Stimulated activated CD8-positive, alpha-beta memory T cell treated with anti-CD3 and anti-CD28 coated beads, Interleukin-15, amount 100 ng/mL, for 48 hours (primary cell): ENCODE results near the gene ASNSD1.
A peak's percentile ranks its signal among the peaks of the same experiment; 100 is the strongest.
"Not testable (repeated sequence)": the region's sequence is repeated elsewhere in the genome, so short reads cannot be mapped to it uniquely, and the experiment has no call there.

Experiments used
- DNase-seq, 2 donors: peaks; one replicate each; pipeline ENCODE4 v3.0.0-alpha.2; 2020; ENCODE audit warnings: low read depth in 2 of 2

Gene ASNSD1

GRCh38 chr2:189646521-189646920, 14.7 kb upstream of the ASNSD1 start:
- DNase-seq = no peak

GRCh38 chr2:189648846-189649509, 12.3 kb upstream of the ASNSD1 start:
- DNase-seq = no peak

GRCh38 chr2:189651284-189651683, 10.0 kb upstream of the ASNSD1 start:
- no peak for DNase-seq

GRCh38 chr2:189653464-189653863, 7.8 kb upstream of the ASNSD1 start:
- not testable (repeated sequence) for DNase-seq

GRCh38 chr2:189654641-189655040, 6.6 kb upstream of the ASNSD1 start:
- no peak for DNase-seq

- no peak for DNase-seq
Observed at GRCh38 chr2:189657867-189658266, 3.4 kb upstream of the ASNSD1 start.

- DNase-seq = no peak
Observed at GRCh38 chr2:189658306-189659212, 2.7 kb upstream of the ASNSD1 start.

GRCh38 chr2:189659734-189660133, 1.5 kb upstream of the ASNSD1 start:
- no peak for DNase-seq

- DNase-seq = no peak
Observed at GRCh38 chr2:189660803-189661147, 484 bp upstream of the ASNSD1 start.

GRCh38 chr2:189661957-189662321, 680 bp downstream of the ASNSD1 start:
- DNase-seq = no peak

- no peak for DNase-seq
Observed at GRCh38 chr2:189662669-189663226, 1.5 kb downstream of the ASNSD1 start.

- DNase-seq = not testable (repeated sequence)
Observed at GRCh38 chr2:189663319-189663718, 2.1 kb downstream of the ASNSD1 start.

GRCh38 chr2:189669913-189670312, 8.7 kb downstream of the ASNSD1 start:
- no peak for DNase-seq

GRCh38 chr2:189673661-189674373, 12.6 kb downstream of the ASNSD1 start:
- DNase-seq = no peak

- DNase-seq = peak; percentile 75 to 76
Observed at GRCh38 chr2:189674374-189675112, 13.3 kb downstream of the ASNSD1 start, which contains the start of gene ANKAR. Gene ANKAR (plus strand): TSS chr2:189674670. CDS start chr2:189676491, 1,821 bp downstream.

- no peak for DNase-seq
Observed at GRCh38 chr2:189676471-189676870, 15.2 kb downstream of the ASNSD1 start.

GRCh38 chr2:189679226-189679625, 18.0 kb downstream of the ASNSD1 start:
- no peak for DNase-seq

GRCh38 chr2:189681203-189681602, 19.9 kb downstream of the ASNSD1 start:
- DNase-seq = no peak

- DNase-seq = no peak
Observed at GRCh38 chr2:189681903-189682302, 20.6 kb downstream of the ASNSD1 start.

GRCh38 chr2:189683348-189683747, 22.1 kb downstream of the ASNSD1 start:
- no peak for DNase-seq

GRCh38 chr2:189684811-189685210, 23.6 kb downstream of the ASNSD1 start:
- no peak for DNase-seq
